Naive thymus-derived CD8-positive, alpha-beta T cell (primary cell): ENCODE results near the gene RHOB. TPM values are rescaled to one million over a fixed set of nuclear protein-coding genes. Genes with fewer than 3 reads are reported as not detected.

Experiments used
- polyA plus RNA-seq, 3 donors: library from polyadenylated mRNA; unstranded; fragments of 300-500 nt; fragmentation: Illumina TruSeq; gene quantifications; one replicate each; pipeline ENCODE4 v1.2.3, GENCODE V29; 2021
- total RNA-seq, 8 experiments: library from RNA in 2 of 8; stranded (reverse) in 2 of 8; gene quantifications; one replicate each; pipeline ENCODE4 v1.2.3 and lab custom pipeline; 2021 to 2026

Gene RHOB
- total and polyA plus RNA-seq, 5 experiments from 2014 or later: 1.3 to 21.5 (median 2.0) TPM

Other genes with a start within 250 kb of the RHOB start
- not detected for gene SDC1, start 221.9 kb upstream of the RHOB start, total RNA-seq
- not detected for gene SDC1, start 221.9 kb upstream of the RHOB start, polyA plus RNA-seq
- 100 to 1,000 TPM; 175 to 177 TPM for gene PUM2, start 96.2 kb upstream of the RHOB start, total RNA-seq
- 10 to 100 TPM; 17.1 to 19.0 (median 18.0) TPM for gene PUM2, start 96.2 kb upstream of the RHOB start, polyA plus RNA-seq
- gene HS1BP3, start 204.0 kb downstream of the RHOB start, total RNA-seq: 10 to 100 TPM; 15.4 to 15.5 TPM
- gene HS1BP3, start 204.0 kb downstream of the RHOB start, polyA plus RNA-seq: 10 to 100 TPM; 11.0 to 15.4 (median 11.6) TPM
- gene GDF7, start 220.1 kb downstream of the RHOB start, total RNA-seq: not detected
- gene GDF7, start 220.1 kb downstream of the RHOB start, polyA plus RNA-seq: under 1 TPM; 0.05 TPM